Fibroblast of lung (primary cell): ENCODE data around the gene DNAJC10. TPM values are rescaled to one million over a fixed set of nuclear protein-coding genes. Genes with fewer than 3 reads are reported as not detected.
"Not testable (repeated sequence)": the region's sequence is repeated elsewhere in the genome, so short reads cannot be mapped to it uniquely, and the experiment has no call there.

Experiments used
- DNase-seq, 2 donors: peaks; one replicate each; pipeline versions ENCODE4 v3.0.0 to v3.0.0-alpha.2; 2010; ENCODE audit warnings: low read depth in 2 of 2
- H2AFZ ChIP-seq: 2 replicates; pipeline ENCODE4 v1.5.1; 2012; ENCODE audit warnings: low read length, control low read depth, inconsistent platforms
- H3K27ac ChIP-seq: 2 replicates; pipeline ENCODE4 v1.5.1; 2011; ENCODE audit warnings: low read length, control low read depth; ENCODE audit not compliant: insufficient read depth
- H3K27me3 ChIP-seq: 2 replicates; pipeline ENCODE4 v1.5.1; 2011; ENCODE audit warnings: mild to moderate bottlenecking, low read length; ENCODE audit not compliant: control insufficient read depth, insufficient read depth
- H3K36me3 ChIP-seq: 2 replicates; pipeline ENCODE4 v1.5.1; 2011; ENCODE audit warnings: low read length; ENCODE audit not compliant: control insufficient read depth, insufficient read depth
- H3K4me1 ChIP-seq: 2 replicates; pipeline ENCODE4 v1.5.1; 2011; ENCODE audit warnings: low read length; ENCODE audit not compliant: control insufficient read depth, insufficient read depth; ENCODE audit errors: extremely low read depth
- H3K4me2 ChIP-seq: 2 replicates; pipeline ENCODE4 v1.5.1; 2011; ENCODE audit warnings: low read length, control low read depth; ENCODE audit not compliant: insufficient read depth; ENCODE audit errors: extremely low read depth
- H3K4me3 ChIP-seq, 4 experiments: fragments of 200-600 bp in 1 of 4; sonication (generic) in 1 of 4; replicated peaks in 1 of 4; 2 replicates each; pipeline ENCODE4 v1.5.1; 2011 to 2016; ENCODE audit warnings: low read length in 4 of 4, low read depth in 3 of 4, mild to moderate bottlenecking in 3 of 4, control low read depth in 2 of 4, inconsistent platforms in 1 of 4, mixed read lengths in 1 of 4; ENCODE audit not compliant: insufficient read depth in 1 of 4; ENCODE audit errors: control extremely low read depth in 1 of 4
- H3K79me2 ChIP-seq: 2 replicates; pipeline ENCODE4 v1.5.1; 2012; ENCODE audit warnings: mild to moderate bottlenecking, low read length, inconsistent platforms; ENCODE audit not compliant: control insufficient read depth, insufficient read depth
- H3K9ac ChIP-seq: 2 replicates; pipeline ENCODE4 v1.5.1; 2011; ENCODE audit warnings: mild to moderate bottlenecking, low read length, control low read depth; ENCODE audit not compliant: insufficient read depth
- H3K9me3 ChIP-seq: 2 replicates; pipeline ENCODE4 v1.5.1; 2012; ENCODE audit warnings: low read depth, low read length; ENCODE audit not compliant: control insufficient read depth, insufficient read depth
- H4K20me1 ChIP-seq: 2 replicates; pipeline ENCODE4 v1.5.1; 2011; ENCODE audit warnings: low read length; ENCODE audit not compliant: control insufficient read depth, insufficient read depth; ENCODE audit errors: extremely low read depth
- CTCF ChIP-seq, 2 donors: IDR thresholded peaks in 1 of 2; conservative IDR thresholded peaks in 1 of 2; 1 replicate in 1 of 2; 2 replicates in 1 of 2; pipeline ENCODE4 v1.5.1; 2011 to 2012; ENCODE audit warnings: low read length in 2 of 2, control low read depth in 1 of 2, inconsistent platforms in 1 of 2, low read depth in 1 of 2, mild to moderate bottlenecking in 1 of 2
- EZH2 ChIP-seq: IDR thresholded peaks from 2 replicates; pipeline ENCODE4 v1.5.1; 2012; ENCODE audit warnings: low read length, control low read depth, mild to moderate bottlenecking; ENCODE audit errors: missing control alignments
- polyA plus RNA-seq, 2 donors: library from polyadenylated mRNA; depleted of rRNA in 1 of 2; stranded (reverse) in 1 of 2; unstranded in 1 of 2; fragments of >200 nt; gene quantifications; 2 replicates each; pipeline ENCODE4 v1.2.1, GENCODE V29; 2011 to 2012; ENCODE audit warnings: missing spikeins in 1 of 2
- total RNA-seq: library from RNA; depleted of rRNA; stranded (reverse); fragments of >200 nt; gene quantifications from 2 replicates; pipeline ENCODE4 v1.2.1, GENCODE V29; 2014

Gene DNAJC10
- total and polyA plus RNA-seq, 2 donors (not counting 1 experiment from before 2014, with no cell fraction given), result 86.7 to 102 TPM

- Histone ChIP-seq H2AFZ (no peak overlapping the region), H3K27ac (no peak overlapping the region), H3K9ac (no peak overlapping the region), H3K4me1 (no peaks in the 10 kb centered on the region), H3K36me3 (no peaks in the 10 kb centered on the region), H3K4me3 (no peak overlapping the region), H3K4me2 (no peak overlapping the region), H3K27me3 (no peaks in the 10 kb centered on the region), H3K9me3 (no peaks in the 10 kb centered on the region), H4K20me1 (no peaks in the 10 kb centered on the region), H3K79me2 (no peaks in the 10 kb centered on the region)
- TF ChIP-seq CTCF (conservative IDR thresholded peaks at IDR 0.05 in 1 of 2, IDR thresholded peaks at IDR 0.05 in 1 of 2; ENCODE audit: low read depth in 1 of 2, low read length in 2 of 2), result no peak
- no peak for TF ChIP-seq EZH2
- DNase-seq, result no peak
Measured at GRCh38 chr2:182730486-182730885, 14.4 kb downstream of the DNAJC10 start.

GRCh38 chr2:182732736-182733135, 16.7 kb downstream of the DNAJC10 start:
- Histone ChIP-seq H2AFZ (no peak overlapping the region), H3K27ac (no peak overlapping the region), H3K4me1 (no peaks in the 10 kb centered on the region), H3K79me2 (no peaks in the 10 kb centered on the region), H3K4me3 (no peak overlapping the region), H3K27me3 (no peaks in the 10 kb centered on the region), H3K4me2 (no peak overlapping the region), H3K36me3 (peaks cover 2% of the 10 kb centered on the region), H4K20me1 (no peaks in the 10 kb centered on the region), H3K9ac (no peak overlapping the region), H3K9me3 (no peaks in the 10 kb centered on the region)
- TF ChIP-seq CTCF (conservative IDR thresholded peaks at IDR 0.05 in 1 of 2, IDR thresholded peaks at IDR 0.05 in 1 of 2; ENCODE audit: low read depth in 1 of 2, low read length in 2 of 2), result no peak
- no peak for DNase-seq

- Histone ChIP-seq H2AFZ (no peak overlapping the region), H3K27me3 (no peaks in the 10 kb centered on the region), H4K20me1 (no peaks in the 10 kb centered on the region), H3K4me3 (no peak overlapping the region), H3K9me3 (no peaks in the 10 kb centered on the region), H3K36me3 (peaks cover 2% of the 10 kb centered on the region), H3K4me1 (no peaks in the 10 kb centered on the region), H3K79me2 (no peaks in the 10 kb centered on the region), H3K9ac (no peak overlapping the region), H3K4me2 (no peak overlapping the region), H3K27ac (no peak overlapping the region)
- TF ChIP-seq EZH2 (no peak), CTCF (conservative IDR thresholded peaks at IDR 0.05 in 1 of 2, IDR thresholded peaks at IDR 0.05 in 1 of 2; ENCODE audit: low read depth in 1 of 2, low read length in 2 of 2) (no peak)
- no peak for DNase-seq
Measured at GRCh38 chr2:182733572-182733971, 17.5 kb downstream of the DNAJC10 start.

- not testable (repeated sequence) for H3K4me3 ChIP-seq
Measured at GRCh38 chr2:182736856-182737255, 20.8 kb downstream of the DNAJC10 start.

More at GRCh38 chr2:182736856-182737255, 20.8 kb downstream of the DNAJC10 start:
- H3K79me2 ChIP-seq, H4K20me1 ChIP-seq, H3K36me3 ChIP-seq, H3K9me3 ChIP-seq, H3K9ac ChIP-seq, H3K4me1 ChIP-seq, DNase-seq, H2AFZ ChIP-seq, H3K27ac ChIP-seq, H3K4me2 ChIP-seq, H3K27me3 ChIP-seq: not testable (repeated sequence)
